GM12878 (cell line): ENCODE results near the gene RXFP4.

ENCODE experiments used
- DPF2 ChIP-seq: fragments of 450-650 bp; IDR thresholded peaks from 2 replicates; pipeline ENCODE4 v1.6.1; 2017; ENCODE audit warnings: mild to moderate bottlenecking
- EED ChIP-seq: sonication (generic); IDR thresholded peaks from 2 replicates; pipeline ENCODE4 v1.6.1; 2016; ENCODE audit warnings: antibody characterized with exemption, low read depth
- EGR1 ChIP-seq, 2 experiments: IDR thresholded peaks; 1 replicate in 1 of 2; 2 replicates in 1 of 2; pipeline ENCODE4 v1.6.1; 2011 to 2012; ENCODE audit warnings: low read depth in 2 of 2, low read length in 2 of 2, borderline replicate concordance in 1 of 2, mild to moderate bottlenecking in 1 of 2, moderate library complexity in 1 of 2
- JUND ChIP-seq: IDR thresholded peaks from 2 replicates; pipeline ENCODE4 v1.6.1; 2012; ENCODE audit warnings: low read depth, mild to moderate bottlenecking, low read length, improper control_type of control experiment, moderate library complexity
- KDM1A ChIP-seq: fragments of 200-600 bp; sonication (generic); IDR thresholded peaks from 2 replicates; pipeline ENCODE4 v1.6.1; 2016; ENCODE audit warnings: borderline replicate concordance
- NFIC ChIP-seq: IDR thresholded peaks from 2 replicates; pipeline ENCODE4 v1.6.1; 2012; ENCODE audit warnings: low read depth, mild to moderate bottlenecking, inconsistent platforms, low read length, moderate library complexity
- POLR2A ChIP-seq: IDR thresholded peaks from 2 replicates; pipeline ENCODE4 v1.6.1; 2011; ENCODE audit warnings: low read depth, mild to moderate bottlenecking, low read length
- TAF1 ChIP-seq: IDR thresholded peaks from 2 replicates; pipeline ENCODE4 v1.6.1; 2011; ENCODE audit warnings: mild to moderate bottlenecking, low read depth, low read length, borderline replicate concordance
- TCF12 ChIP-seq: IDR thresholded peaks from 2 replicates; pipeline ENCODE4 v1.6.1; 2011; ENCODE audit warnings: low read depth, mild to moderate bottlenecking, low read length
- YY1 ChIP-seq: IDR thresholded peaks from 2 replicates; pipeline ENCODE4 v1.6.1; 2011; ENCODE audit warnings: low read depth, mild to moderate bottlenecking, low read length
- TF ChIP-seq, protein P1 (sequence below), 3 experiments: IDR thresholded peaks in 2 of 3; conservative IDR thresholded peaks in 1 of 3; 2 replicates each; pipeline ENCODE4 v1.5.1; 2011; ENCODE audit warnings: low read depth in 3 of 3, low read length in 3 of 3, mild to moderate bottlenecking in 3 of 3, control low read depth in 2 of 3, moderate library complexity in 2 of 3, inconsistent platforms in 1 of 3, mixed read lengths in 1 of 3; ENCODE audit not compliant: control insufficient read depth in 2 of 3, insufficient read depth in 1 of 3; ENCODE audit errors: extremely low read depth in 1 of 3

DNA sequence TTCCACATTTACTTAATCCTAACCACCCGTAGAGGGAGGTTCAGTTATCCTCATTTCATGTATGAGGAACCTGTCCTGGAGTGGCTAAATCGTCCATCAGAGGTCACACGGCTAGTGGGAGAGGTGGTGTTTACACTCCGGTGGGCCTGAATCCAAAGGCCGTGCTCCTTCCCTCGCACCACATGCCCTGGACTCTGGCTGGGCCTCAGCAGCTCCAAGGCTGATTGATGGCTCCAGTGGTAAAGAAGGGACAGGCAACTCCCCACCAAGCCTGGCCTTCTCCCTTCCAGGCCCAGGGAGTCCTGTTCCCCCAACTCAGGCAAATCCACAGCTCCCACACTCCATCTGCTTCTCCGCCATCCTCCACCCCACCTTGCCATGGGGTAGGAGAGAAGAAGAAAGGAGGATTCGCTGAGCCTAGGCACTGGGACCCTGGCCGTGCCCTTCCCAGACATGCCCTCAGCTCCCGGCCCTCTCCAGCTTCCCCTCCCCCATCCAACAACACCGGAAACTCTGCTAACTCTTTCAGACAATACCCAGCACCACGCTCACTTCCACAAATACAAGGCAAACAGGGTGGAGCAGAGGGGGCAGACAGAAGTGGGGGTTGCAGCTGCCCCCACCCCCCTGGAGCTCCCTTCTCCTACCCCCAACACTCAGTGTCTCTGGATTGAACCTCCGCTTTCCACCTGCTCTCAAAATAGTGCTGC lies 26.1 kb downstream of the RXFP4 start:
- TF ChIP-seq TAF1 (no peak), POLR2A (no peak), YY1 (no peak), NFIC (no peak), KDM1A (no peak), TCF12 (no peak), EGR1 (IDR thresholded peaks at IDR 0.05; ENCODE audit: borderline replicate concordance in 1 of 2, low read depth in 2 of 2, low read length in 2 of 2) (no peak), DPF2 (no peak), EED (no peak), JUND (no peak)
- TF ChIP-seq, protein P1, sequence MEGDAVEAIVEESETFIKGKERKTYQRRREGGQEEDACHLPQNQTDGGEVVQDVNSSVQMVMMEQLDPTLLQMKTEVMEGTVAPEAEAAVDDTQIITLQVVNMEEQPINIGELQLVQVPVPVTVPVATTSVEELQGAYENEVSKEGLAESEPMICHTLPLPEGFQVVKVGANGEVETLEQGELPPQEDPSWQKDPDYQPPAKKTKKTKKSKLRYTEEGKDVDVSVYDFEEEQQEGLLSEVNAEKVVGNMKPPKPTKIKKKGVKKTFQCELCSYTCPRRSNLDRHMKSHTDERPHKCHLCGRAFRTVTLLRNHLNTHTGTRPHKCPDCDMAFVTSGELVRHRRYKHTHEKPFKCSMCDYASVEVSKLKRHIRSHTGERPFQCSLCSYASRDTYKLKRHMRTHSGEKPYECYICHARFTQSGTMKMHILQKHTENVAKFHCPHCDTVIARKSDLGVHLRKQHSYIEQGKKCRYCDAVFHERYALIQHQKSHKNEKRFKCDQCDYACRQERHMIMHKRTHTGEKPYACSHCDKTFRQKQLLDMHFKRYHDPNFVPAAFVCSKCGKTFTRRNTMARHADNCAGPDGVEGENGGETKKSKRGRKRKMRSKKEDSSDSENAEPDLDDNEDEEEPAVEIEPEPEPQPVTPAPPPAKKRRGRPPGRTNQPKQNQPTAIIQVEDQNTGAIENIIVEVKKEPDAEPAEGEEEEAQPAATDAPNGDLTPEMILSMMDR (IDR thresholded peaks at IDR 0.05 in 2 of 3, conservative IDR thresholded peaks at IDR 0.05 in 1 of 3; ENCODE audit: control insufficient read depth in 2 of 3, extremely low read depth in 1 of 3, insufficient read depth in 1 of 3, low read depth in 3 of 3, low read length in 3 of 3), result no peak
